ENCODE data around the gene TRIM51G. TPM values are rescaled to one million over a fixed set of nuclear protein-coding genes. Genes with fewer than 3 reads are reported as not detected.

The TRIM51G gene, protein sequence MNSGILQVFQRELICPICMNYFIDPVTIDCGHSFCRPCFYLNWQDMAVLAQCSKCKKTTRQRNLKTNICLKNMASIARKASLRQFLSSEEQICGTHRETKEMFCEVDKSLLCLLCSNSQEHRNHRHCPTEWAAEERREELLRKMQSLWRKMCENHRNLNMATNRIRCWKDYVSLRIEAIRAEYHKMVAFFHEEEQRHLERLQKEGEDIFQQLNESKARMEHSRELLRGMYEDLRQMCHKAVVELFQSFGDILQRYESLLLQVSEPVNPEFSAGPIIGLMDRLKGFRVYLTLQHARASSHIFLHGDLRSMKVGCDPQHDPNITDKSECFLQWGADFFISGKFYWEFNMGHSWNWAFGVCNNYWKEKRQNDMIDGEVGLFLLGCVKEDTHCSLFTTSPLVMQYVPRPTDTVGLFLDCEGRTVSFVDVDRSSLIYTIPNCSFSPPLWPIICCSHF
- total RNA-seq, result not detected in 2 replicates

GRCh38 chr11:48983785-48984184, at the start of gene TRIM51G:
TRIM51G (minus strand) TSS chr11:48983885; CDS start chr11:48981695, 2,190 bp downstream.

GRCh38 chr11:49028523-49028922, 44.8 kb upstream of the TRIM51G start, which contains the start of gene TRIM49B:
TRIM49B (plus strand) TSS chr11:49028823; CDS start chr11:49031600, 2,777 bp downstream.

Other genes starting within 250 kb of the TRIM51G start
- gene TRIM49B, start 44.9 kb upstream of the TRIM51G start, total RNA-seq, result not detected in 2 replicates
- not detected in 2 replicates for gene TRIM64C, start 75.2 kb upstream of the TRIM51G start, total RNA-seq
- gene FOLH1, start 224.7 kb upstream of the TRIM51G start, total RNA-seq, result 0.34 and 0.50 TPM in 2 replicates

Data from nasal cavity respiratory epithelium epithelial cell of viscerocranial mucosa (primary cell).